NCI-H446 (cell line): ENCODE measurements around the gene PARP3.

Source experiments
- DNase-seq, 2 experiments: peaks; one replicate each; lab custom pipeline; 2025; lab: John Stamatoyannopoulos, UW

The PARP3 gene

GRCh38 chr3:51934139-51934850 lies 7.9 kb upstream of the PARP3 start:
- DNase-seq = no peak

- DNase-seq = no peak
These were observed 6.9 kb upstream of the PARP3 start for GRCh38 chr3:51934991-51935885.

GRCh38 chr3:51935886-51936755 lies 6.0 kb upstream of the PARP3 start:
- DNase-seq = no peak

- DNase-seq = no peak
These were observed 5.1 kb upstream of the PARP3 start for GRCh38 chr3:51937014-51937413.

- DNase-seq = no peak
These were observed 4.3 kb upstream of the PARP3 start for GRCh38 chr3:51937611-51938450.

GRCh38 chr3:51938780-51939425 lies 3.3 kb upstream of the PARP3 start:
- DNase-seq = no peak

GRCh38 chr3:51940648-51941462 lies 1.3 kb upstream of the PARP3 start:
- no peak for DNase-seq

GRCh38 chr3:51941463-51941797 lies 733 bp upstream of the PARP3 start:
- no peak for DNase-seq

- no peak for DNase-seq
These were observed 664 bp downstream of the PARP3 start for GRCh38 chr3:51942603-51943450.

- DNase-seq = no peak
These were observed 1.6 kb downstream of the PARP3 start for GRCh38 chr3:51943451-51944391.

GRCh38 chr3:51944451-51945021 lies 2.4 kb downstream of the PARP3 start:
- no peak for DNase-seq

- no peak for DNase-seq
These were observed 3.1 kb downstream of the PARP3 start for GRCh38 chr3:51945031-51945840.

- DNase-seq = no peak
These were observed 4.0 kb downstream of the PARP3 start for GRCh38 chr3:51945926-51946705.

GRCh38 chr3:51946796-51947195 lies 4.6 kb downstream of the PARP3 start:
- no peak for DNase-seq

GRCh38 chr3:51947215-51947900 lies 5.2 kb downstream of the PARP3 start:
- DNase-seq = no peak
